ACC112 (cell line): Measurements from ENCODE around the gene TPCN1.
A peak's percentile ranks its signal among the peaks of the same experiment; 100 is the strongest.

Experiments
- H2AFZ ChIP-seq: fragments of 200-600 bp; sonication (generic); one replicate; pipeline ENCODE4 v1.6.0; 2017; ENCODE audit warnings: antibody characterized with exemption, low read length; ENCODE audit not compliant: unreplicated experiment
- H3K27ac ChIP-seq: fragments of 200-600 bp; sonication (generic); 2 replicates; pipeline ENCODE4 v1.5.1; 2014; ENCODE audit warnings: low read depth, mild to moderate bottlenecking, antibody characterized with exemption, low read length, moderate library complexity
- H3K27me3 ChIP-seq: fragments of 200-600 bp; sonication (generic); 2 replicates; pipeline ENCODE4 v1.6.1; 2014; ENCODE audit warnings: mild to moderate bottlenecking, antibody characterized with exemption, low read length, moderate library complexity, mixed read lengths; ENCODE audit not compliant: insufficient read depth
- H3K36me3 ChIP-seq: fragments of 200-600 bp; sonication (generic); 2 replicates; pipeline ENCODE4 v1.6.1; 2016; ENCODE audit warnings: mild to moderate bottlenecking, antibody characterized with exemption, low read length, moderate library complexity, mixed read lengths; ENCODE audit not compliant: insufficient read depth
- H3K4me1 ChIP-seq: fragments of 200-600 bp; sonication (generic); one replicate; pipeline ENCODE4 v1.6.1; 2016; ENCODE audit warnings: low read length, mixed read lengths; ENCODE audit not compliant: insufficient read depth, unreplicated experiment, control insufficient read depth
- H3K4me3 ChIP-seq: fragments of 200-600 bp; sonication (generic); 2 replicates; pipeline ENCODE4 v1.5.1; 2014; ENCODE audit warnings: mild to moderate bottlenecking, low read depth, low read length
- H3K79me2 ChIP-seq: fragments of 200-600 bp; sonication (generic); one replicate; pipeline ENCODE4 v1.6.0; 2016; ENCODE audit warnings: low read length; ENCODE audit not compliant: control insufficient read depth, unreplicated experiment, insufficient read depth

Gene TPCN1

GRCh38 chr12:113297621-113298471 lies 76.6 kb downstream of the TPCN1 start:
- Histone ChIP-seq H3K36me3 (no peaks in the 10 kb centered on the region), H3K79me2 (no peaks in the 10 kb centered on the region), H3K27ac (no peak overlapping the region), H3K27me3 (no peaks in the 10 kb centered on the region), H3K4me1 (peaks cover 17% of the 10 kb centered on the region), H3K4me3 (no peak overlapping the region), H2AFZ (no peak overlapping the region)

DNA sequence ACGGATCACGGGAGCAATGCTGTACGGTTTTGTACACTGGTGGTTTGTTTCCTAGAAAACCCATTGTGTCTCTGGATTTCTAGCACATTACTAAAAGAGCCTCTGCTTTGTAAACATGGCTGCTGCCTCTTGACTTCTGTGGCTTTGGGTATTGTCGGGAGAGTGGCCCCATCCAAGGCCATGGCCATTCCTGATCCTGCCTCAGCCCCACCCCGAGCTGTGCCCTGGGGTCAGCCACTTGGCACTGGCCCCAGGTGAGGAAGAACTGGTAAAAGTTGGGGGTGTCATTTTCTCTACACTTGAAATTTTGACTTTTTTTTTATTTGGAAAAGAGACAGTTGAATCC lies 77.2 kb downstream of the TPCN1 start:
- no peaks in the 10 kb centered on the region for H3K79me2 ChIP-seq
- peaks cover 17% of the 10 kb centered on the region for H3K4me1 ChIP-seq
- H2AFZ ChIP-seq: no peak overlapping the region
- H3K36me3 ChIP-seq: no peaks in the 10 kb centered on the region
- H3K4me3 ChIP-seq: no peak overlapping the region
- no peaks in the 10 kb centered on the region for H3K27me3 ChIP-seq
- no peak overlapping the region for H3K27ac ChIP-seq

GRCh38 chr12:113298861-113299545 lies 77.7 kb downstream of the TPCN1 start:
- H2AFZ ChIP-seq: peak overlapping the region; percentile 87
- peak overlapping the region; percentile 67 for H3K27ac ChIP-seq
- no peaks in the 10 kb centered on the region for H3K27me3 ChIP-seq
- H3K4me3 ChIP-seq: peak overlapping the region; percentile 34; the same call in 1 of the 2 replicates
- H3K79me2 ChIP-seq: no peaks in the 10 kb centered on the region
- H3K36me3 ChIP-seq: no peaks in the 10 kb centered on the region
- H3K4me1 ChIP-seq: peaks cover 17% of the 10 kb centered on the region

DNA sequence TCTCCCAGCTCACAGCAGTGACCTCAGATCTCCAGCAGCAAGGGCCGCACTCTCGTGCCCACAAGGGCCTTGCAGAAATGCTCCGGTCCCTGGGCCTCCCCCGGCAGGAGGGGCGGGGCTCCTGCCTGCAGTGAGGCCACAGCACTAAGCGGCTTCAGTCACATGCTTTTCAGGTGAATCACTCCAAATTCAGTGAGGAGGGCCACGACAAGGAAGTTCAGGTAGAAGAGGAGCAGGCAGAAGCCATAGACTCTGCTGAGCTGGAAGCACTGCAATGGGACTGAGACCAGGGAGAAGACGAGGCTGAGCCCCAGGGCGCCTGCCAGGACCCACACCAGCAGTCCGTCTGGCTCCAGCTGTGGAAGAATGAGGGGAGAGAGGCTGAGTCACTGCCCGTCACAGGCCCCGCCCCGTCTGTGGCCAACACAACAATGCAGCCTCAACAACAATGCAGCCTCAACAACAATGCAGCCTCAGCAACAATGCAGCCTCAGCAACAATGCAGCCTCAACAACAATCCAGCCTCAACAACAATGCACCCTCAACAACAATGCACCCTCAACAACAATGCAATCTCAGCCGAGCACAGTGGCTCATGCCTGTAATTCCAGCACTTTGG lies 78.5 kb downstream of the TPCN1 start:
- peaks cover 17% of the 10 kb centered on the region for H3K4me1 ChIP-seq
- H3K27me3 ChIP-seq: no peaks in the 10 kb centered on the region
- peak overlapping the region; percentile 67 for H3K27ac ChIP-seq
- H2AFZ ChIP-seq: peak overlapping the region; percentile 87
- H3K79me2 ChIP-seq: no peaks in the 10 kb centered on the region
- H3K36me3 ChIP-seq: no peaks in the 10 kb centered on the region
- H3K4me3 ChIP-seq: peak overlapping the region; percentile 34; the same call in 1 of the 2 replicates

- Histone ChIP-seq H3K27me3 (no peaks in the 10 kb centered on the region), H3K4me3 (no peak overlapping the region), H2AFZ (no peak overlapping the region), H3K4me1 (peaks cover 17% of the 10 kb centered on the region), H3K36me3 (no peaks in the 10 kb centered on the region), H3K79me2 (no peaks in the 10 kb centered on the region), H3K27ac (no peak overlapping the region)
Measured at GRCh38 chr12:113301811-113302210, 80.5 kb downstream of the TPCN1 start.

GRCh38 chr12:113302466-113302865 lies 81.2 kb downstream of the TPCN1 start:
- Histone ChIP-seq H3K79me2 (no peaks in the 10 kb centered on the region), H3K36me3 (no peaks in the 10 kb centered on the region), H2AFZ (no peak overlapping the region), H3K4me1 (peaks cover 17% of the 10 kb centered on the region), H3K27me3 (no peaks in the 10 kb centered on the region), H3K27ac (no peak overlapping the region), H3K4me3 (no peak overlapping the region)

DNA sequence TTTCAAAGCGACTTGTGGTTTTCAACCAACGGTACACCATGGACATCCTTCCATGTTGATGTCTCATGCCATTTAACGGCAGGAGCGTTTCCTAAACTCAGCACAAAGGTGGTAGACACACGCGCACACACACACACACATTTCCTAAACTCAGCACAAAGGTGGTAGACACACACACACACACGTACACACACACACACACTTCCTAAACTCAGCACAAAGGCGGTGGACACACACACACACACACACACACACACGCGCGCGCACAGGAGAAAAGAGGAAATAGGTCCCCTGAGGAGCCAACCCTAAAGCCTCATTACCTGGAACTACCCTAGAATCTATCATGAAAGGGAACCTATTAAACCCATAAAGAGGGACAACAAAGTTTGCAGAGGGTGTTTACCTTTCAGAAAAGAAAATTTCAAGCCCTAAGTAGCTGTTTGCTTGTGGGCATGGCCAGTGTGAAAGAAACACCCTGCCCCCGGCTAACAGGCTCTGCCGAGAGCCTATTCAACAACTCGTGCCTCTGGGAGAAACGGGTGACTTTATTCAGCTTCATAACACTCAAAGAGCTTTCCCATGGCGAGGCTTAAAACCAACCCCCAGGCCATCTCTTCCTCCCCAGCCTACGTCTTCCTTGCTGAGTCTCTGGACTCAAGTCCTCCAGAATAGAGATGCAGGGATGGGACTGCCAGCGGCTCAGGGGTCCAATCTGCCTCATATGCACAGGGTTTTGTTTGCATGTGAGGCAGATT lies 81.8 kb downstream of the TPCN1 start:
- H3K36me3 ChIP-seq: no peaks in the 10 kb centered on the region
- peaks cover 17% of the 10 kb centered on the region for H3K4me1 ChIP-seq
- no peaks in the 10 kb centered on the region for H3K79me2 ChIP-seq
- H3K27ac ChIP-seq: no peak overlapping the region
- no peaks in the 10 kb centered on the region for H3K27me3 ChIP-seq
- H3K4me3 ChIP-seq: no peak overlapping the region
- no peak overlapping the region for H2AFZ ChIP-seq

- peaks cover under 1% of the 10 kb centered on the region; the same call in 1 of the 2 replicates for H3K36me3 ChIP-seq
Measured at GRCh38 chr12:113305281-113305856, 84.1 kb downstream of the TPCN1 start.

DNA sequence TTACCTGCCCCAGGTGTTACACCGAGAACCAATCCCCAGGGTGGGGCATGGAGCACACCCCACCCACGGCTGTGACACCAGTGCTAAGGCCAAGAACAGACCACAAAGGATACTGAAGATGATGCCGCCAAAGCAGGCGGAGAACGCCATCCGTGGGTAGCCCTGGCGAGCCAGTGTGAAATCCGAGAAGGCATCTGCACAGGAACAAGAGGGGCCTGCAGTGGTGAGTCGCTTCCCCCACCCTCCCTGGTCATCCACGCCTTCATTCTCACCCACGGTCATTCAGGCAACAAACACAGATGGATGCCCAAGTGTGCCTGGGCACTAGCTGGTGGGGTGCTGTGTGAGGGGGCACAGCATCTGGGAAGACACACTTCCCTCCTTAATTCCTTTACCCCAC lies 85.1 kb downstream of the TPCN1 start:
- Histone ChIP-seq H3K27me3 (no peaks in the 10 kb centered on the region), H3K4me1 (no peaks in the 10 kb centered on the region), H3K27ac (no peak overlapping the region), H3K36me3 (peaks cover 5% of the 10 kb centered on the region; the same call in 1 of the 2 replicates), H3K4me3 (no peak overlapping the region), H3K79me2 (no peaks in the 10 kb centered on the region), H2AFZ (no peak overlapping the region)

More at GRCh38 chr12:113305281-113305856, 84.1 kb downstream of the TPCN1 start:
- no peaks in the 10 kb centered on the region for H3K27me3 ChIP-seq
- H2AFZ ChIP-seq: no peak overlapping the region
- H3K4me3 ChIP-seq: no peak overlapping the region
- H3K4me1 ChIP-seq: no peaks in the 10 kb centered on the region
- H3K27ac ChIP-seq: no peak overlapping the region
- H3K79me2 ChIP-seq: no peaks in the 10 kb centered on the region

DNA sequence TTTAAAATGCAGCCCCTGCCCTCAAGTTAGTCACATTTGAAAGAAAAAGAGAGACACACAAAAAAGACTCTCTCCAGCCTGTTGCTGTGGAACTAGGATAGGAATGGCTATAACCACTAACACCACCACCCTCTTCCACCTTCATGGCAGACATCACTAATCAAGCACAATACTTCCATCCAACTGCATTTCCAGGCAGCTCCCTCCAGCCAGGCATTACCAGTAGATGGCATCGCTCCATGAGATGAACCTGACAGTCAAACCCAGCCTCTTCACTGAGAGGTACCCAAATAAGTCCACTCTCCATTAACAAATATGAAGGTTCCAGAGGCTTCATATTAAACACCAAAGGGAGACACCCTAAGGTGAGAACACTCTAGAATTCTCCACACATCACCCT lies 89.2 kb downstream of the TPCN1 start:
- H3K36me3 ChIP-seq: peaks cover 5% of the 10 kb centered on the region; the same call in 1 of the 2 replicates
- no peaks in the 10 kb centered on the region for H3K4me1 ChIP-seq
- no peak overlapping the region for H2AFZ ChIP-seq
- H3K27me3 ChIP-seq: no peaks in the 10 kb centered on the region
- no peak overlapping the region for H3K27ac ChIP-seq
- H3K79me2 ChIP-seq: no peaks in the 10 kb centered on the region
- no peak overlapping the region for H3K4me3 ChIP-seq
